ENCODE data around the gene COL19A1.
"Not testable (repeated sequence)": the region's sequence is repeated elsewhere in the genome, so short reads cannot be mapped to it uniquely, and the experiment has no call there.

Gene COL19A1

GRCh38 chr6:69866351-69866769 lies at the start of gene COL19A1:
TSS of gene COL19A1 (plus strand) at chr6:69866556. CDS start at chr6:69879568, 13,012 bp downstream.
- DNase-seq = no peak

GRCh38 chr6:69816569-69816968 lies 49.8 kb upstream of the COL19A1 start:
- DNase-seq = no peak

- DNase-seq = no peak
Observed at GRCh38 chr6:69817358-69817757, 49.0 kb upstream of the COL19A1 start.

GRCh38 chr6:69818223-69818930 lies 48.0 kb upstream of the COL19A1 start:
- no peak for DNase-seq

- no peak for DNase-seq
Observed at GRCh38 chr6:69819138-69819537, 47.2 kb upstream of the COL19A1 start.

- no peak for DNase-seq
Observed at GRCh38 chr6:69820018-69820417, 46.3 kb upstream of the COL19A1 start.

- no peak for DNase-seq
Observed at GRCh38 chr6:69820438-69820837, 45.9 kb upstream of the COL19A1 start.

GRCh38 chr6:69824355-69824754 lies 42.0 kb upstream of the COL19A1 start:
- DNase-seq = not testable (repeated sequence)

- DNase-seq = no peak
Observed at GRCh38 chr6:69825904-69826303, 40.5 kb upstream of the COL19A1 start.

GRCh38 chr6:69827276-69827893 lies 39.0 kb upstream of the COL19A1 start:
- DNase-seq = no peak

- no peak for DNase-seq
Observed at GRCh38 chr6:69832558-69832957, 33.8 kb upstream of the COL19A1 start.

GRCh38 chr6:69835414-69836179 lies 30.8 kb upstream of the COL19A1 start:
- no peak for DNase-seq

- no peak for DNase-seq
Observed at GRCh38 chr6:69841862-69842261, 24.5 kb upstream of the COL19A1 start.

GRCh38 chr6:69843189-69843588 lies 23.2 kb upstream of the COL19A1 start:
- DNase-seq = no peak

GRCh38 chr6:69846312-69846711 lies 20.0 kb upstream of the COL19A1 start:
- DNase-seq = no peak

- no peak for DNase-seq
Observed at GRCh38 chr6:69846770-69847491, 19.4 kb upstream of the COL19A1 start.

GRCh38 chr6:69847492-69847788 lies 18.9 kb upstream of the COL19A1 start:
- no peak for DNase-seq

GRCh38 chr6:69848552-69848951 lies 17.8 kb upstream of the COL19A1 start:
- no peak for DNase-seq

- no peak for DNase-seq
Observed at GRCh38 chr6:69852706-69853105, 13.7 kb upstream of the COL19A1 start.

- no peak for DNase-seq
Observed at GRCh38 chr6:69861986-69862385, 4.4 kb upstream of the COL19A1 start.

GRCh38 chr6:69863766-69864165 lies 2.6 kb upstream of the COL19A1 start:
- no peak for DNase-seq

GRCh38 chr6:69865126-69865525 lies 1.2 kb upstream of the COL19A1 start:
- no peak for DNase-seq

All from cortex of kidney (tissue), 1 donor.